Transverse colon (tissue), 4 donors: ENCODE data around the gene JAZF1. TPM values are rescaled to one million over a fixed set of nuclear protein-coding genes. Genes with fewer than 3 reads are reported as not detected.

Source experiments
- DNase-seq: peaks from one replicate; pipeline ENCODE4 v3.0.0-alpha.2; 2019
- H3K27ac ChIP-seq, 4 donors: fragments of 200-600 bp; sonication (generic); 2 replicates each; pipeline ENCODE4 v1.5.1; 2016 to 2018; ENCODE audit warnings: inconsistent platforms in 4 of 4
- H3K27me3 ChIP-seq: fragments of 200-600 bp; sonication (generic); 2 replicates; pipeline ENCODE4 v1.5.1; 2017; ENCODE audit warnings: inconsistent platforms
- H3K36me3 ChIP-seq, 4 donors: fragments of 200-600 bp; sonication (generic); 2 replicates each; pipeline ENCODE4 v1.5.1; 2017 to 2019; ENCODE audit warnings: inconsistent platforms in 4 of 4
- H3K4me1 ChIP-seq, 4 donors: fragments of 200-600 bp; sonication (generic); 2 replicates each; pipeline ENCODE4 v1.5.1; 2017 to 2020; ENCODE audit warnings: inconsistent platforms in 4 of 4
- H3K4me3 ChIP-seq, 4 donors: fragments of 200-600 bp; sonication (generic); 1 replicate in 1 of 4; 2 replicates in 3 of 4; pipeline versions ENCODE4 v1.5.1 to v1.6.1; 2017 to 2019; ENCODE audit warnings: inconsistent platforms in 4 of 4
- H3K9me3 ChIP-seq, 2 donors: fragments of 200-600 bp; sonication (generic); 2 replicates each; pipeline ENCODE4 v1.5.1; 2017 to 2019; ENCODE audit warnings: inconsistent platforms in 2 of 2
- EP300 ChIP-seq: sonication (generic); formaldehyde crosslinking; IDR thresholded peaks from one replicate; pipeline ENCODE4 v1.6.1; 2017; ENCODE audit warnings: antibody characterized with exemption, low read depth
- POLR2A ChIP-seq: fragments of 450-650 bp; IDR thresholded peaks from one replicate; pipeline ENCODE4 v1.6.1; 2016; ENCODE audit warnings: antibody characterized with exemption, mild to moderate bottlenecking, moderate library complexity
- POLR2AphosphoS5 ChIP-seq, 3 donors: sonication (generic); formaldehyde crosslinking; IDR thresholded peaks; one replicate each; pipeline ENCODE4 v1.6.1; 2016; ENCODE audit warnings: antibody characterized with exemption in 3 of 3
- WGBS, 2 donors: methylation state at CpG; one replicate each; pipeline ENCODE4 v1.1.5; 2018; ENCODE audit warnings: low coverage in 1 of 2; 5-methylcytosine and 5-hydroxymethylcytosine counted together
- in situ Hi-C, 4 donors: fragments of 200-750 bp; cut with MboI; loops; one replicate each; pipeline versions ENCODE4 v1.15.0 to v1.15.1; 2017; ENCODE audit warnings: low sequenced_read_pairs in 3 of 4, low pct_ligation_motif_present in 1 of 4, low pct_unique_long_range_greater_than_20kb in 1 of 4
- intact Hi-C: fragments of 100-400 bp; cut with DNase I; formaldehyde crosslinking; loops from one replicate; pipeline ENCODE4 v1.15.1; 2023; ENCODE audit warnings: low total_unique reads
- total RNA-seq, 4 donors: library from RNA; depleted of rRNA; stranded (reverse); fragments of >200 nt; gene quantifications; one replicate each; pipeline ENCODE4 v1.1.0, GENCODE V29; 2016
- TF ChIP-seq, protein P1 (sequence below), 5 experiments: fragments of 200-600 bp in 3 of 5; fragments of 450-650 bp in 2 of 5; sonication (generic) in 3 of 5; IDR thresholded peaks; 1 replicate in 2 of 5; 2 replicates in 3 of 5; pipeline ENCODE4 v1.5.1; 2016 to 2017; ENCODE audit warnings: antibody characterized with exemption in 5 of 5, inconsistent platforms in 3 of 5, mild to moderate bottlenecking in 2 of 5, moderate library complexity in 1 of 5

The JAZF1 gene
- total RNA-seq, 4 donors from 2014 or later: 11.0 to 12.2 (median 11.5) TPM

DNA sequence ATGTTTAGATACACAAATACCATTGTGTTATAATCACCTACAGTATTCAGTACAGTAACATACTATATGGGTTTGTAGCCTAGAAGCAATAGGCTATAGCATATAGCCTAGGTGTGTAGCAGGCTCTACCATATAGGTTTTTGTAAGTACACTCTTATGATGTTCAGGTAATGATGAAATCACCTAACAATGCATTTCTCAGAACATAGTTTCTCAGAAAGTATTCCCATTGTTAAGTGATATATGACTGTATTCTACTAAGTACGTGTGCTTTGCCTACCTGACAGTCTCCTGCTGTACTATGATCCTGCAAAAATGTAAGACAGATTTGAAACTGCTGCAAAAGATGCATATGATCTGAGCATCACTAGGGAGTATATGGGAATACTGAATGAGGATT is 137.9 kb downstream of the JAZF1 start:
- Histone ChIP-seq H3K4me3 (no peak overlapping the region), H3K27ac (no peak overlapping the region), H3K27me3 (no peaks in the 10 kb centered on the region), H3K9me3 (no peaks in the 10 kb centered on the region), H3K4me1 (peaks cover 0 to 10% (median 5%) of the 10 kb centered on the region in 4 donors), H3K36me3 (no peaks in the 10 kb centered on the region)
- in situ Hi-C loops (no loop called here), intact Hi-C loops (no loop called here)
- no peak for TF ChIP-seq POLR2AphosphoS5 (IDR thresholded peaks at IDR 0.05)
- TF ChIP-seq, protein P1, sequence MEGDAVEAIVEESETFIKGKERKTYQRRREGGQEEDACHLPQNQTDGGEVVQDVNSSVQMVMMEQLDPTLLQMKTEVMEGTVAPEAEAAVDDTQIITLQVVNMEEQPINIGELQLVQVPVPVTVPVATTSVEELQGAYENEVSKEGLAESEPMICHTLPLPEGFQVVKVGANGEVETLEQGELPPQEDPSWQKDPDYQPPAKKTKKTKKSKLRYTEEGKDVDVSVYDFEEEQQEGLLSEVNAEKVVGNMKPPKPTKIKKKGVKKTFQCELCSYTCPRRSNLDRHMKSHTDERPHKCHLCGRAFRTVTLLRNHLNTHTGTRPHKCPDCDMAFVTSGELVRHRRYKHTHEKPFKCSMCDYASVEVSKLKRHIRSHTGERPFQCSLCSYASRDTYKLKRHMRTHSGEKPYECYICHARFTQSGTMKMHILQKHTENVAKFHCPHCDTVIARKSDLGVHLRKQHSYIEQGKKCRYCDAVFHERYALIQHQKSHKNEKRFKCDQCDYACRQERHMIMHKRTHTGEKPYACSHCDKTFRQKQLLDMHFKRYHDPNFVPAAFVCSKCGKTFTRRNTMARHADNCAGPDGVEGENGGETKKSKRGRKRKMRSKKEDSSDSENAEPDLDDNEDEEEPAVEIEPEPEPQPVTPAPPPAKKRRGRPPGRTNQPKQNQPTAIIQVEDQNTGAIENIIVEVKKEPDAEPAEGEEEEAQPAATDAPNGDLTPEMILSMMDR (IDR thresholded peaks at IDR 0.05): no peak
- TF ChIP-seq EP300: no peak
- no peak for TF ChIP-seq POLR2A
- 57 to 88% methylated on average over 1 of the region's 1 CpG for WGBS, 2 donors
- no peak for DNase-seq

GRCh38 chr7:28041508-28042314 is 138.9 kb downstream of the JAZF1 start:
- DNase-seq: no peak
- Histone ChIP-seq H3K9me3 (no peaks in the 10 kb centered on the region), H3K4me1 (peaks cover 2 to 18% (median 11%) of the 10 kb centered on the region in 4 donors), H3K27me3 (no peaks in the 10 kb centered on the region), H3K27ac (peak overlapping the region in 1 of 4 donors; percentile 6), H3K4me3 (no peak overlapping the region), H3K36me3 (no peaks in the 10 kb centered on the region)
- intact Hi-C loops (no loop called here), in situ Hi-C loops (no loop called here)
- peak; percentile 13 to 50 (median 17) for TF ChIP-seq POLR2AphosphoS5 (IDR thresholded peaks at IDR 0.05)
- TF ChIP-seq, protein P1 (IDR thresholded peaks at IDR 0.05): no peak
- 79 to 80% methylated on average over 1 to 5 of the region's 5 CpGs for WGBS, 2 donors

GRCh38 chr7:28038175-28038797 is 142.3 kb downstream of the JAZF1 start:
- H3K27me3 ChIP-seq: no peaks in the 10 kb centered on the region
- in situ Hi-C loops (no loop called here), intact Hi-C loops (no loop called here)
- H3K4me1 ChIP-seq: peaks cover 4 to 39% (median 16%) of the 10 kb centered on the region in 4 donors
- WGBS, 2 donors: 39 to 44% methylated on average over 1 of the region's 1 CpG
- H3K9me3 ChIP-seq: no peaks in the 10 kb centered on the region
- TF ChIP-seq, protein P1 (IDR thresholded peaks at IDR 0.05): no peak
- no peak for TF ChIP-seq POLR2A
- H3K36me3 ChIP-seq: no peaks in the 10 kb centered on the region
- H3K27ac ChIP-seq: peak overlapping the region; percentile 55 to 83 (median 65)
- DNase-seq: no peak
- H3K4me3 ChIP-seq: no peak overlapping the region

GRCh38 chr7:28037220-28038010 is 143.2 kb downstream of the JAZF1 start:
- DNase-seq: no peak
- in situ Hi-C loops: no loop called here
- Histone ChIP-seq H3K27me3 (no peaks in the 10 kb centered on the region), H3K4me1 (peaks cover 4 to 39% (median 16%) of the 10 kb centered on the region in 4 donors), H3K27ac (peak overlapping the region; percentile 55 to 83 (median 65)), H3K36me3 (no peaks in the 10 kb centered on the region), H3K4me3 (no peak overlapping the region), H3K9me3 (no peaks in the 10 kb centered on the region)
- TF ChIP-seq POLR2AphosphoS5 (IDR thresholded peaks at IDR 0.05) (peak; percentile 74 to 85 (median 80)), EP300 (no peak)
- intact Hi-C loops: loop anchor here (2.0 kb wide), 1 partner anchor 45 kb away; no protein-coding TSS in a partner anchor
- WGBS, 2 donors: 38 to 44% methylated on average over 6 of the region's 6 CpGs
